WI38 (cell line): ENCODE measurements around the gene RBP2.

Experiments
- H3K4me3 ChIP-seq: 2 replicates; pipeline ENCODE4 v1.5.1; 2011; ENCODE audit warnings: low read depth, mild to moderate bottlenecking, control low read depth, low read length
- CTCF ChIP-seq: IDR thresholded peaks from 2 replicates; pipeline ENCODE4 v1.5.1; 2012; ENCODE audit warnings: low read depth, mild to moderate bottlenecking, control low read depth, low read length

RBP2 gene

GRCh38 chr3:139476348-139476747, at the start of gene RBP2:
Gene RBP2, minus strand, starts transcription at chr3:139476516. Its CDS starts 57 bp downstream, at chr3:139476459.
- no peak within 1 kb of the TSS for H3K4me3 ChIP-seq
- TF ChIP-seq CTCF, result no peak

DNA sequence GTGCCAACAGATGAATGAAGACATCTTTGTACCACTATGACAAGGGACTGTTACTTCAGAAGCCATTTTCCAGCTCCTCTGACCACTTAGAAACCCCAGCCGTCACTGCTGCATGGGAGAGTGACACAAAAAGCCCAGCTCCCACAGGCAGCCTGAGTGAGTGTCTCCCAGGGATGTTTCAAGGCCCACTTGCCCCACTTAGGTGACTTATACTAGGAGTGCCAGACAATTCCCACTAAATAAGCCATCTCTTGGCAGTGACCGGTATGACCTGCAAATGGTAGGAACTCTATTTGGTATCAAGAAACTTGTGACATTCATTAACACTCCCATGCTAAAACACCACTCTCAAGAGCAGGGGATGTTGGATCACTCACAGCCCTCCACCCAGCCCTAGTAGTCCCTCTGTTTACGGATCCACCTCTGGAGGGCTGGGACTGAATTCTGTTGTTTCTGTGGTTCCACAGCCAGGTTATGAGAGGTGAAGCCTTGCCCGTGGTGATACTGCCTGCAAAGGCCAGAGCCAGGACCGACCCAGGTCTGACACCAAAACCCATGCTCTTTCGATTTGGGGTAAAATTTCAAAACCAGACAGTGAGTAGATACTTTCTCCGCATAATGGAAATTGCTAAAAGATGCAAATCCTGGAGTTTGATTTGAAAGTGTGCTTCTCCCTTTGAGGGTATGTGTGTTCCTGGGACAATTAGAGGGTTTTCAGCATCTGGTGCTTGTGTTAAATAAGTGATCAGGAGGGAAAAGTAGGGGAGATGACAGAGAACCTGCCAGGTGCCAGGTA, 48.7 kb upstream of the RBP2 start:
- TF ChIP-seq CTCF, result no peak
- no peak overlapping the region for H3K4me3 ChIP-seq

DNA sequence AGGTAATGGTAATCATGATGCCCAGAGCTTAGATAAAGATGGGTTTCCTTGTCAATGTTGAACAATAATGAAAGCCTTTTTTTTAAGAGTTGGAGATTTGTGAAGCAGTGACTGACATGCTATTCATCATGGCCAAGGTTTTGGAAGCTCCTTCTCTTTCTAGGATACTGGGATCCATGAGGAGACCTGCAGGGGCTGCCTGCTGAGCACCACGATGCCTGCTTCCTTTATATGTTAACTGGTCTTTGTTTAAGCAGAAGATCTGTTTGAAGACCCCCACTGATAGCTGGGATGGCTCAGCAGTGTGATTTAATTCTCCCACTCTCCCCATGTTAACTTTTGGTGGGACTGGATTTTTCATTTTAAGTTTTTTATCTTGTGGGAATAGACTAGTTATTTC, 47.4 kb upstream of the RBP2 start:
- H3K4me3 ChIP-seq, result no peak overlapping the region
- TF ChIP-seq CTCF, result no peak

- no peak overlapping the region for H3K4me3 ChIP-seq
- no peak for TF ChIP-seq CTCF
Measured at GRCh38 chr3:139523166-139523565, 46.9 kb upstream of the RBP2 start.

DNA sequence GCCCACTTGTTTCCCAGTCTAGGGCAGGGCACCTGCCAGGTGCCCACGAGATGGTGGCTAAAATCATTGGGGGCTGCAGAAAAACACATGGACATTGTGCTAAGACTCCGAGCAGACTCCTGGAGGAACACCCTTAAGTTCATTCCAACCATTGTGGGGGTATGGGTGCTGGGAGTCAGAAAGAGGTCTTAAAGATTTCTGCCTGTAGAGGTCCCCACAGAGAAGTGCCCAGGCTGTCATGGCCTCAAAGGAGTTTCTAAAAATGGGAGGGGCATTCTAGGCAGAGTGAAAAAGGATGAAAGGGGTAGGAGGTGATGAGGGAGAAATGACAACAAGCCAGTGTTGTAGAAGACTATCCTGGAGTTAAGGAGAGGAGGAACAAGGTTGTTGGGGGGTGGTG, 46.1 kb upstream of the RBP2 start:
- no peak overlapping the region for H3K4me3 ChIP-seq
- TF ChIP-seq CTCF, result no peak

DNA sequence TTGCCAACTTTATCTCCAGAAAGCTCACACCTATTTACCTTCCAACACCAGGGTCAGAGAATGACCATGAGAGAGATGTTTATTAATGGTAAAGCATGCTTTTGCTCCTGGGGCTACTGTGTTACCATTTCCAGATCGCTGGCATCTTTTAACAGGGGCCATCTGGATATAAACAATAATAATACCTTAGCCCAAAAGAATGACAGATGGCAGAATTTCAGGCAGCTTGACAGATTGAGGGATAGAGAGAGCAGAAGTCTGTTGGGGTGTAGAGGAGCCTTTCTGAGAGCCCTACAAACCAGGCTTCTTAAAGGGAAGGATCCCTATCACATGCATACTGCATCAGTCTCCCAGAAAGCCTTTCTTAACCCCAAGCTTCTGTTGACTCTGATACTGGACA, 45.5 kb upstream of the RBP2 start:
- H3K4me3 ChIP-seq, result no peak overlapping the region
- TF ChIP-seq CTCF, result no peak

- H3K4me3 ChIP-seq, result no peak overlapping the region
- no peak for TF ChIP-seq CTCF
Measured at GRCh38 chr3:139521144-139521543, 44.8 kb upstream of the RBP2 start.
